ENCODE data around the gene EHD1. TPM values are rescaled to one million over a fixed set of nuclear protein-coding genes. Genes with fewer than 3 reads are reported as not detected.

The EHD1 gene
- 100 to 1,000 TPM in 1 of 2 donors, 10 to 100 TPM in 1; 67.4 to 140 TPM for total RNA-seq

GRCh38 chr11:64878494-64879243, at the start of gene EHD1:
Gene EHD1 (minus strand): TSS chr11:64878621. CDS start chr11:64878464, 157 bp downstream.
- H3K36me3 ChIP-seq: no peaks in the 10 kb centered on the region
- peaks cover 16 to 75% of the 10 kb centered on the region in 2 donors for H3K4me1 ChIP-seq (ENCODE audit: control insufficient read depth in 1 of 2, low read depth in 2 of 2)
- no peaks in the 10 kb centered on the region for H3K27me3 ChIP-seq (replicated peaks; ENCODE audit: insufficient read depth)
- ATAC-seq (ENCODE audit: insufficient number of reproducible peaks, low FRiP score, low read depth) (peak; percentile 90), DNase-seq (ENCODE audit: low spot score) (peak; percentile 95)
- TF ChIP-seq CTCF (IDR thresholded peaks at IDR 0.05): peak; percentile 17
- H3K27ac ChIP-seq: peak within 1 kb of the TSS; percentile 78 to 90
- H3K9me3 ChIP-seq: no peaks in the 10 kb centered on the region
- peak within 1 kb of the TSS; percentile 78 for H3K4me3 ChIP-seq

- ATAC-seq (ENCODE audit: insufficient number of reproducible peaks, low FRiP score, low read depth) (no peak), DNase-seq (ENCODE audit: low spot score) (no peak)
- no peak overlapping the region for H3K4me3 ChIP-seq
- no peaks in the 10 kb centered on the region for H3K27me3 ChIP-seq (replicated peaks; ENCODE audit: insufficient read depth)
- H3K27ac ChIP-seq: no peak overlapping the region
- H3K9me3 ChIP-seq: no peaks in the 10 kb centered on the region
- peaks cover 17 to 23% of the 10 kb centered on the region in 2 donors for H3K4me1 ChIP-seq (ENCODE audit: control insufficient read depth in 1 of 2, low read depth in 2 of 2)
- no peak for TF ChIP-seq CTCF (IDR thresholded peaks at IDR 0.05)
- H3K36me3 ChIP-seq: peaks cover 47% of the 10 kb centered on the region
Observed at GRCh38 chr11:64926689-64927088, 48.3 kb upstream of the EHD1 start.

GRCh38 chr11:64925536-64926436, 47.4 kb upstream of the EHD1 start:
- H3K36me3 ChIP-seq: peaks cover 38% of the 10 kb centered on the region
- peak overlapping the region; percentile 85 for H3K4me3 ChIP-seq
- H3K27ac ChIP-seq: no peak overlapping the region
- ATAC-seq (ENCODE audit: insufficient number of reproducible peaks, low FRiP score, low read depth): no peak
- H3K27me3 ChIP-seq (replicated peaks; ENCODE audit: insufficient read depth): no peaks in the 10 kb centered on the region
- no peak for DNase-seq (ENCODE audit: low spot score)
- no peak for TF ChIP-seq CTCF (IDR thresholded peaks at IDR 0.05)
- H3K9me3 ChIP-seq: no peaks in the 10 kb centered on the region
- peaks cover 17 to 23% of the 10 kb centered on the region in 2 donors for H3K4me1 ChIP-seq (ENCODE audit: control insufficient read depth in 1 of 2, low read depth in 2 of 2)

GRCh38 chr11:64924910-64925284, 46.5 kb upstream of the EHD1 start:
- Histone ChIP-seq H3K36me3 (peaks cover 29% of the 10 kb centered on the region), H3K27me3 (replicated peaks; ENCODE audit: insufficient read depth) (no peaks in the 10 kb centered on the region), H3K9me3 (no peaks in the 10 kb centered on the region), H3K27ac (peak overlapping the region; percentile 93 to 97), H3K4me1 (ENCODE audit: control insufficient read depth in 1 of 2, low read depth in 2 of 2) (peaks cover 17 to 23% of the 10 kb centered on the region in 2 donors), H3K4me3 (peak overlapping the region; percentile 85)
- TF ChIP-seq CTCF (IDR thresholded peaks at IDR 0.05): no peak
- peak; percentile 23 for ATAC-seq (ENCODE audit: insufficient number of reproducible peaks, low FRiP score, low read depth)
- DNase-seq (ENCODE audit: low spot score): no peak

Measured in thoracic aorta (tissue), 2 donors.